ENCODE measurements around the gene TMEM121B. TPM values are rescaled to one million over a fixed set of nuclear protein-coding genes. Genes with fewer than 3 reads are reported as not detected.

Gene TMEM121B
- total RNA-seq, 1 donor from 2014 or later, result 0.48 TPM

GRCh38 chr22:17159504-17159951, 38.4 kb upstream of the TMEM121B start:
- Mint-ChIP-seq H3K4me3 (ENCODE audit: unreplicated experiment) (peak overlapping the region; percentile 87), H3K27ac (ENCODE audit: unreplicated experiment) (peak overlapping the region; percentile 69), H3K27me3 (ENCODE audit: unreplicated experiment) (no peaks in the 10 kb centered on the region), H3K4me1 (ENCODE audit: unreplicated experiment) (peaks cover 21% of the 10 kb centered on the region), H3K9me3 (ENCODE audit: unreplicated experiment) (no peaks in the 10 kb centered on the region), H3K36me3 (ENCODE audit: unreplicated experiment) (no peaks in the 10 kb centered on the region)
- DNase-seq (ENCODE audit: extremely low spot score, unreplicated experiment), result no peak
- TF ChIP-seq, protein P1, sequence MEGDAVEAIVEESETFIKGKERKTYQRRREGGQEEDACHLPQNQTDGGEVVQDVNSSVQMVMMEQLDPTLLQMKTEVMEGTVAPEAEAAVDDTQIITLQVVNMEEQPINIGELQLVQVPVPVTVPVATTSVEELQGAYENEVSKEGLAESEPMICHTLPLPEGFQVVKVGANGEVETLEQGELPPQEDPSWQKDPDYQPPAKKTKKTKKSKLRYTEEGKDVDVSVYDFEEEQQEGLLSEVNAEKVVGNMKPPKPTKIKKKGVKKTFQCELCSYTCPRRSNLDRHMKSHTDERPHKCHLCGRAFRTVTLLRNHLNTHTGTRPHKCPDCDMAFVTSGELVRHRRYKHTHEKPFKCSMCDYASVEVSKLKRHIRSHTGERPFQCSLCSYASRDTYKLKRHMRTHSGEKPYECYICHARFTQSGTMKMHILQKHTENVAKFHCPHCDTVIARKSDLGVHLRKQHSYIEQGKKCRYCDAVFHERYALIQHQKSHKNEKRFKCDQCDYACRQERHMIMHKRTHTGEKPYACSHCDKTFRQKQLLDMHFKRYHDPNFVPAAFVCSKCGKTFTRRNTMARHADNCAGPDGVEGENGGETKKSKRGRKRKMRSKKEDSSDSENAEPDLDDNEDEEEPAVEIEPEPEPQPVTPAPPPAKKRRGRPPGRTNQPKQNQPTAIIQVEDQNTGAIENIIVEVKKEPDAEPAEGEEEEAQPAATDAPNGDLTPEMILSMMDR (IDR thresholded peaks at IDR 0.05), result no peak

DNA sequence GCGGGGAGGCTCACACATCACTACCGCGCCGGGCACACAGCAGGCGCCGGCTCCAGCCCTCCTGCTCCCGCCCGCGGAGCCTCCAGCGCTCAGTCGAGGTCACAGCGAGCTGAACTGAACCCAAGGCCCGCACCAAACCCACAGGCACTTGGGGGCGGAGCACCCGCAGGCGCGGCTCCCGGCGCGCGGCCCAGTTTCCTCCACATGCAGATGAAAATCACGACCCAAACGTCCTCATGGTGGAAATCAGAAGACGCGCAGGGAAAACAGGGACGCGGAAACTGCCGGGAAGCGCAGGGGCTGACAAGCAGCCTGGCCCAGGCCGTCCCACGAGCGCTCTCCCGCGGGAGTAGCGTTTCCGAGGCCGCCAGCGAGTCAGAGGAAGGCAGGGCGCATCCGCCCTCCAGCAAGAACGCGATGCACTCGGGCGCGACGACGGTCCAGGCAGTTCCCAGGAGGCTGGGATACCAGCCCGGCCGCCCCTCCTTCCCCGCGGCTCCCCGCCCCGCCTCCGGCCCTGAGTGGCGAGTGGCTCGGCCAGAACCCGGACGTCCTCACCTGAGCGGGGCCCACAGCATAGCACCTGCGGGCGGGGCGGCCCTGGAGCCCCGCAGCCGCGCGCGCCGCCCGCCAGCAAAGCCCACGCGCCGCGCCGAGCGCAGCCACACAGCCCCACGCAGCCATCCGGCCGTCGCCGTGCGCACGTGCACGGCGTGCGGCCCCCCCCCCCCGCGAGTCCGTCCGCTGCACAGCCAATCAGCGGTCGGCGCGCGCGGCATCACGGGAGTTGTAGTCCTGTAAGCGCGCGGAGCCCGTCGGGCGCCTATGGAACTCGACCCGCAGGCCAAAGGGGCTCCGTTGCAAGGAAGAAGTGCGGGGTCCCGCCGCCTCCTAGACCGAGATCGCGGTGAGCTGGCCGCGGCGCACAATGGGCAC, 37.7 kb upstream of the TMEM121B start, which contains the start of gene HDHD5:
Gene HDHD5 (minus strand): TSS at position 710 of the 936 bp plus-strand sequence. CDS start 26 bp downstream, at position 684.
- DNase-seq (ENCODE audit: extremely low spot score, unreplicated experiment), result peak; percentile 93
- H3K9me3 Mint-ChIP-seq (ENCODE audit: unreplicated experiment), result no peaks in the 10 kb centered on the region
- H3K4me3 Mint-ChIP-seq (ENCODE audit: unreplicated experiment), result peak within 1 kb of the TSS; percentile 87
- H3K4me1 Mint-ChIP-seq (ENCODE audit: unreplicated experiment), result peaks cover 21% of the 10 kb centered on the region
- H3K27ac Mint-ChIP-seq (ENCODE audit: unreplicated experiment), result peak within 1 kb of the TSS; percentile 77
- H3K27me3 Mint-ChIP-seq (ENCODE audit: unreplicated experiment), result no peaks in the 10 kb centered on the region
- TF ChIP-seq, protein P1 (IDR thresholded peaks at IDR 0.05), result no peak
- H3K36me3 Mint-ChIP-seq (ENCODE audit: unreplicated experiment), result no peaks in the 10 kb centered on the region

GRCh38 chr22:17158176-17158567, 37.0 kb upstream of the TMEM121B start:
- Mint-ChIP-seq H3K27ac (ENCODE audit: unreplicated experiment) (peak overlapping the region; percentile 77), H3K9me3 (ENCODE audit: unreplicated experiment) (no peaks in the 10 kb centered on the region), H3K27me3 (ENCODE audit: unreplicated experiment) (no peaks in the 10 kb centered on the region), H3K36me3 (ENCODE audit: unreplicated experiment) (no peaks in the 10 kb centered on the region), H3K4me3 (ENCODE audit: unreplicated experiment) (peak overlapping the region; percentile 82), H3K4me1 (ENCODE audit: unreplicated experiment) (peaks cover 21% of the 10 kb centered on the region)
- TF ChIP-seq, protein P1 (IDR thresholded peaks at IDR 0.05), result no peak
- DNase-seq (ENCODE audit: extremely low spot score, unreplicated experiment), result no peak

DNA sequence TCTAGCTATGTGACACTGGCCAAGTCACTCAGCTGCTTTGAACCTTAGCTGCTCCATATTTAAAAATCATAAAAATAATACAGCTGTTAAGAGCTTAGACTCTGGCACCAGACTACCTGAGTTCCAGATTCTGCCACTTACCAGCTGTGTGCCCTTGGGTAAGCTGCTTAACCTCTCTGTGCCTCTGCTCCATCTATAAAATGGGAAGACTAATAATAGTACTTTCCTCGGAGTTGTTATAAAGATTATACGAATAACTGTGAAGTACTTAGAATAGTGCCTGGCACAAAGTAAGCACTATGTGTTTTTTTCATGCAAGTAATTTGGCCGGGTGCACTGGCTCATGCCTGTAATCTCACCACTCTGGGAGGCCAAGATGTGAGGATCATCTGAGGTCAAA, 36.6 kb upstream of the TMEM121B start:
- TF ChIP-seq, protein P1 (IDR thresholded peaks at IDR 0.05), result no peak
- DNase-seq (ENCODE audit: extremely low spot score, unreplicated experiment), result no peak

GRCh38 chr22:17155941-17156340, 34.8 kb upstream of the TMEM121B start:
- TF ChIP-seq, protein P1 (IDR thresholded peaks at IDR 0.05), result no peak
- no peaks in the 10 kb centered on the region for H3K27me3 Mint-ChIP-seq (ENCODE audit: unreplicated experiment)

More for the DNA sequence above, 36.6 kb upstream of the TMEM121B start:
- Mint-ChIP-seq H3K4me3 (ENCODE audit: unreplicated experiment) (peak overlapping the region; percentile 82), H3K4me1 (ENCODE audit: unreplicated experiment) (peaks cover 21% of the 10 kb centered on the region), H3K27ac (ENCODE audit: unreplicated experiment) (peak overlapping the region; percentile 77), H3K36me3 (ENCODE audit: unreplicated experiment) (no peaks in the 10 kb centered on the region), H3K27me3 (ENCODE audit: unreplicated experiment) (no peaks in the 10 kb centered on the region), H3K9me3 (ENCODE audit: unreplicated experiment) (no peaks in the 10 kb centered on the region)

More at GRCh38 chr22:17155941-17156340, 34.8 kb upstream of the TMEM121B start:
- no peaks in the 10 kb centered on the region for H3K36me3 Mint-ChIP-seq (ENCODE audit: unreplicated experiment)
- no peak overlapping the region for H3K4me3 Mint-ChIP-seq (ENCODE audit: unreplicated experiment)
- no peak for DNase-seq (ENCODE audit: extremely low spot score, unreplicated experiment)
- peaks cover 24% of the 10 kb centered on the region for H3K4me1 Mint-ChIP-seq (ENCODE audit: unreplicated experiment)
- H3K27ac Mint-ChIP-seq (ENCODE audit: unreplicated experiment), result no peak overlapping the region
- no peaks in the 10 kb centered on the region for H3K9me3 Mint-ChIP-seq (ENCODE audit: unreplicated experiment)
